Motor neuron (in vitro differentiated cells): ENCODE results near the gene GNLY. TPM values are rescaled to one million over a fixed set of nuclear protein-coding genes. Genes with fewer than 3 reads are reported as not detected.

ENCODE experiments used
- ATAC-seq, 8 experiments: fragments of 200-7000 bp; cut with Tn5 transposase; replicated peaks in 6 of 8; 2 replicates each; pipeline ENCODE4 v1.8.0; 2021; ENCODE audit warnings: mild to moderate bottlenecking in 8 of 8, moderate library complexity in 8 of 8
- H3K27ac ChIP-seq, 2 donors: fragments of 250-450 bp; sonication (Bioruptor Pico); 2 replicates each; pipeline ENCODE4 v1.9.0; 2021; ENCODE audit warnings: antibody characterized with exemption in 2 of 2, mild to moderate bottlenecking in 2 of 2, moderate library complexity in 1 of 2
- H3K4me1 ChIP-seq, 2 donors: fragments of 250-450 bp; sonication (Bioruptor Pico); replicated peaks in 1 of 2; 2 replicates each; pipeline ENCODE4 v1.6.1; 2021; ENCODE audit warnings: antibody characterized with exemption in 2 of 2, mild to moderate bottlenecking in 2 of 2, moderate library complexity in 1 of 2
- H3K4me3 ChIP-seq, 5 donors: fragments of 250-450 bp; sonication (Bioruptor Pico); 2 replicates each; pipeline ENCODE4 v1.9.0; 2021; ENCODE audit warnings: antibody characterized with exemption in 5 of 5, mild to moderate bottlenecking in 5 of 5, moderate library complexity in 4 of 5
- WGBS, 10 experiments: fragments of 450-650 bp; shearing (Covaris generic); methylation state at CpG; one replicate each; pipeline ENCODE4 v1.0.0; 2022; 5-methylcytosine and 5-hydroxymethylcytosine counted together
- in situ Hi-C, 9 experiments: fragments of 400-800 bp; cut with MboI; loops; one replicate each; pipeline ENCODE4 v1.15.0; 2021; ENCODE audit warnings: low sequenced_read_pairs in 9 of 9, low pct_unique_long_range_greater_than_20kb in 2 of 9; ENCODE audit not compliant: unreplicated experiment in 9 of 9
- total RNA-seq, 8 experiments: library from RNA; unstranded; fragments of 300-600 nt; gene quantifications; 2 replicates each; pipeline versions ENCODE4 v1.2.3 to v1.2.4, GENCODE V29; 2022

The GNLY gene
- total RNA-seq, 8 experiments from 2014 or later = 0.11 to 0.46 (median 0.29) TPM; not detected in 2

GRCh38 chr2:85741211-85741832 lies 47.2 kb downstream of the GNLY start:
- in situ Hi-C loops = loop anchor here in 2 of 9 experiments (5.0 to 25.0 kb wide), 2 partner anchors 71 to 96 kb away; no protein-coding TSS in a partner anchor
- 0 to 83% (median 66%) methylated on average over 1 to 4 of the region's 9 CpGs; no CpG with 5 or more reads in 5 of the 10 experiments for WGBS, 10 experiments
- H3K27ac ChIP-seq = peak overlapping the region; percentile 68 to 86
- peaks cover 31 to 43% of the 10 kb centered on the region in 2 donors for H3K4me1 ChIP-seq
- peak in 4 of 8 experiments; percentile 40 to 66 (median 64) for ATAC-seq
- no peak overlapping the region for H3K4me3 ChIP-seq

- H3K4me1 ChIP-seq = peaks cover 31 to 43% of the 10 kb centered on the region in 2 donors
- H3K4me3 ChIP-seq = peak overlapping the region in 3 of 5 donors; percentile 0 to 1 (median 0)
- in situ Hi-C loops = loop anchor here in 2 of 9 experiments (5.0 to 25.0 kb wide), 2 partner anchors 70 to 95 kb away; no protein-coding TSS in a partner anchor
Observed at GRCh38 chr2:85741833-85742455, 47.8 kb downstream of the GNLY start.

GRCh38 chr2:85743304-85743978 lies 49.3 kb downstream of the GNLY start:
- Histone ChIP-seq H3K4me1 (peaks cover 31 to 43% of the 10 kb centered on the region in 2 donors), H3K4me3 (no peak overlapping the region), H3K27ac (peak overlapping the region in 1 of 2 donors; percentile 86)
- 20 to 100% (median 89%) methylated on average over 1 to 4 of the region's 10 CpGs; no CpG with 5 or more reads in 4 of the 10 experiments for WGBS, 10 experiments
- in situ Hi-C loops = loop anchor here in 2 of 9 experiments (5.0 to 25.0 kb wide), 2 partner anchors 69 to 94 kb away; no protein-coding TSS in a partner anchor
- no peak for ATAC-seq

More at GRCh38 chr2:85741833-85742455, 47.8 kb downstream of the GNLY start:
- WGBS, 10 experiments = 0 to 33% (median 0%) methylated on average over 1 to 7 of the region's 19 CpGs; no CpG with 5 or more reads in 5 of the 10 experiments
- peak overlapping the region; percentile 68 to 86 for H3K27ac ChIP-seq
- peak; percentile 25 to 83 (median 78) for ATAC-seq

- in situ Hi-C loops = loop anchor here in 2 of 9 experiments (5.0 to 25.0 kb wide), 2 partner anchors 68 to 93 kb away; no protein-coding TSS in a partner anchor
- Histone ChIP-seq H3K27ac (no peak overlapping the region), H3K4me1 (peaks cover 31 to 43% of the 10 kb centered on the region in 2 donors), H3K4me3 (no peak overlapping the region)
- WGBS, 10 experiments = 7 to 100% (median 83%) methylated on average over 2 to 3 of the region's 4 CpGs; no CpG with 5 or more reads in 2 of the 10 experiments
- no peak for ATAC-seq
Observed at GRCh38 chr2:85744055-85744454, 49.9 kb downstream of the GNLY start.

GRCh38 chr2:85744741-85745601 lies 50.8 kb downstream of the GNLY start:
- Histone ChIP-seq H3K4me3 (no peak overlapping the region), H3K4me1 (peaks cover 31 to 43% of the 10 kb centered on the region in 2 donors), H3K27ac (peak overlapping the region in 1 of 2 donors; percentile 51)
- peak in 5 of 8 experiments; percentile 7 to 25 (median 14) for ATAC-seq
- in situ Hi-C loops = loop anchor here in 2 of 9 experiments (5.0 to 25.0 kb wide), 2 partner anchors 67 to 92 kb away; no protein-coding TSS in a partner anchor
- 0 to 100% (median 63%) methylated on average over 1 to 4 of the region's 10 CpGs for WGBS, 10 experiments

- in situ Hi-C loops = loop anchor here in 1 of 9 experiments (25.0 kb wide), 1 partner anchor 92 kb away; no protein-coding TSS in a partner anchor
- WGBS, 10 experiments = 0 to 40% (median 5%) methylated on average over 1 to 2 of the region's 8 CpGs; no CpG with 5 or more reads in 6 of the 10 experiments
- Histone ChIP-seq H3K4me1 (peaks cover 31 to 43% of the 10 kb centered on the region in 2 donors), H3K27ac (peak overlapping the region in 1 of 2 donors; percentile 51), H3K4me3 (no peak overlapping the region)
- ATAC-seq = no peak
Observed at GRCh38 chr2:85745619-85746018, 51.5 kb downstream of the GNLY start.

- WGBS, 10 experiments = 70 to 100% (median 90%) methylated on average over 1 to 7 of the region's 8 CpGs; no CpG with 5 or more reads in 1 of the 10 experiments
- H3K4me1 ChIP-seq = peaks cover 27 to 37% of the 10 kb centered on the region in 2 donors
- in situ Hi-C loops = loop anchor here in 1 of 9 experiments (25.0 kb wide), 1 partner anchor 91 kb away; no protein-coding TSS in a partner anchor
- H3K27ac ChIP-seq = no peak overlapping the region
- H3K4me3 ChIP-seq = no peak overlapping the region
- no peak for ATAC-seq
Observed at GRCh38 chr2:85746321-85747004, 52.3 kb downstream of the GNLY start.

- 33 to 100% (median 83%) methylated on average over 1 to 3 of the region's 3 CpGs for WGBS, 10 experiments
- Histone ChIP-seq H3K4me3 (no peak overlapping the region), H3K27ac (no peak overlapping the region), H3K4me1 (peaks cover 17 to 27% of the 10 kb centered on the region in 2 donors)
- no peak for ATAC-seq
- in situ Hi-C loops = loop anchor here in 1 of 9 experiments (25.0 kb wide), 1 partner anchor 90 kb away; no protein-coding TSS in a partner anchor
Observed at GRCh38 chr2:85747441-85747840, 53.3 kb downstream of the GNLY start.

- Histone ChIP-seq H3K27ac (no peak overlapping the region), H3K4me3 (no peak overlapping the region), H3K4me1 (peaks cover 10 to 22% of the 10 kb centered on the region in 2 donors)
- 0 to 100% (median 64%) methylated on average over 1 to 5 of the region's 9 CpGs; no CpG with 5 or more reads in 3 of the 10 experiments for WGBS, 10 experiments
- ATAC-seq = peak in 1 of 8 experiments; percentile 12
- in situ Hi-C loops = loop anchor here in 1 of 9 experiments (25.0 kb wide), 1 partner anchor 89 kb away; no protein-coding TSS in a partner anchor
Observed at GRCh38 chr2:85748039-85748734, 54.0 kb downstream of the GNLY start.
